A549 (cell line): ENCODE measurements around the gene RFPL2. TPM values are rescaled to one million over a fixed set of nuclear protein-coding genes. Genes with fewer than 3 reads are reported as not detected.

Experiments used
- ATAC-seq, 2 experiments: fragments of 200-7000 bp in 1 of 2; fragments of >200 bp in 1 of 2; cut with Nextera tagmentation in 1 of 2; cut with Tn5 transposase in 1 of 2; 3 replicates each; pipeline versions ENCODE4 v1.8.0 to v1.9.1; 2018 to 2020; ENCODE audit warnings: mild to moderate bottlenecking in 1 of 2, moderate library complexity in 1 of 2
- CTCF ChIA-PET: fragments of 300-600 bp; sonication (Branson Sonifier 250); formaldehyde crosslinking; extraction: SDS; loops from one replicate; lab custom pipeline; 2021; ENCODE audit warnings: antibody characterized with exemption, inconsistent platforms; lab: Yijun Ruan, JAX
- POLR2A ChIA-PET: fragments of 350-600 bp; formaldehyde crosslinking; extraction: SDS; loops from one replicate; lab custom pipeline; 2021; ENCODE audit warnings: antibody characterized with exemption, inconsistent platforms; lab: Yijun Ruan, JAX
- DNase-seq, 2 experiments: peaks; one replicate each; pipeline versions ENCODE4 v3.0.0 to v3.0.0-alpha.2; 2011 to 2016; ENCODE audit warnings: low read depth in 1 of 2, low spot score in 1 of 2
- FAIRE-seq: peaks from 2 replicates; lab custom pipeline; 2011; peaks lifted over from hg19 to GRCh38; lab: Jason Lieb, UNC
- H3K27ac ChIP-seq, 2 experiments: fragments of >200 bp; sonication (Bioruptor Twin); formaldehyde crosslinking; 3 replicates each; pipeline ENCODE4 v1.5.1; 2016 to 2017
- H3K4me1 ChIP-seq: fragments of >200 bp; sonication (Bioruptor Twin); formaldehyde crosslinking; 3 replicates; pipeline ENCODE4 v1.6.1; 2016
- H3K4me2 ChIP-seq: fragments of >200 bp; sonication (Bioruptor Twin); formaldehyde crosslinking; 3 replicates; pipeline ENCODE4 v1.6.1; 2016
- H3K4me3 ChIP-seq: fragments of >200 bp; sonication (Bioruptor Twin); formaldehyde crosslinking; 3 replicates; pipeline ENCODE4 v1.5.1; 2016
- H3K9me3 ChIP-seq: fragments of >200 bp; sonication (Bioruptor Twin); formaldehyde crosslinking; 3 replicates; pipeline ENCODE4 v1.6.1; 2016
- CBX2 ChIP-seq: fragments of 200-600 bp; sonication (generic); IDR thresholded peaks from 2 replicates; pipeline ENCODE4 v1.6.1; 2016; ENCODE audit warnings: low read depth, mild to moderate bottlenecking, borderline replicate concordance
- CBX8 ChIP-seq: fragments of 200-600 bp; sonication (generic); IDR thresholded peaks from 2 replicates; pipeline ENCODE4 v1.6.1; 2016
- CHD4 ChIP-seq: fragments of 200-600 bp; sonication (generic); IDR thresholded peaks from 2 replicates; pipeline ENCODE4 v1.6.1; 2016; ENCODE audit warnings: antibody characterized with exemption, mild to moderate bottlenecking, borderline replicate concordance
- EHF ChIP-seq: fragments of 250-450 bp; sonication (Bioruptor Pico); IDR thresholded peaks from 2 replicates; pipeline ENCODE4 v1.5.0; 2020; ENCODE audit warnings: mild to moderate bottlenecking
- EP300 ChIP-seq, 2 experiments: fragments of >200 bp; sonication (Bioruptor Twin); formaldehyde crosslinking; IDR thresholded peaks; 2 replicates in 1 of 2; 3 replicates in 1 of 2; pipeline ENCODE4 v1.6.1; 2016 to 2017
- ESRRA ChIP-seq: fragments of 150-350 bp; IDR thresholded peaks from 2 replicates; pipeline ENCODE4 v1.6.1; 2014; ENCODE audit warnings: mild to moderate bottlenecking, low read length, borderline replicate concordance
- HDAC2 ChIP-seq: fragments of 200-600 bp; sonication (generic); IDR thresholded peaks from 2 replicates; pipeline ENCODE4 v1.6.1; 2016
- HEYL ChIP-seq: fragments of 250-450 bp; sonication (Bioruptor Pico); IDR thresholded peaks from 2 replicates; pipeline ENCODE4 v1.8.0; 2021; ENCODE audit warnings: mild to moderate bottlenecking, moderate library complexity
- HOXB5 ChIP-seq: fragments of 250-450 bp; sonication (Bioruptor Pico); IDR thresholded peaks from 2 replicates; pipeline ENCODE4 v1.5.0; 2020; ENCODE audit warnings: mild to moderate bottlenecking, moderate library complexity
- JUN ChIP-seq, 2 experiments: fragments of >200 bp; sonication (Bioruptor Twin); formaldehyde crosslinking; IDR thresholded peaks; 2 replicates in 1 of 2; 3 replicates in 1 of 2; pipeline ENCODE4 v1.6.1; 2016 to 2017
- JUNB ChIP-seq: fragments of >200 bp; sonication (Bioruptor Twin); formaldehyde crosslinking; IDR thresholded peaks from 2 replicates; pipeline ENCODE4 v1.6.1; 2016
- KDM1A ChIP-seq: fragments of 200-600 bp; sonication (generic); IDR thresholded peaks from 2 replicates; pipeline ENCODE4 v1.6.1; 2016; ENCODE audit warnings: low read depth, mild to moderate bottlenecking
- MAZ ChIP-seq: fragments of 150-350 bp; IDR thresholded peaks from 2 replicates; pipeline ENCODE4 v1.6.1; 2014; ENCODE audit warnings: antibody characterized with exemption, low read depth, low read length, borderline replicate concordance
- NPAS2 ChIP-seq: fragments of 250-450 bp; sonication (Bioruptor Pico); IDR thresholded peaks from 2 replicates; pipeline ENCODE4 v1.8.0; 2022; ENCODE audit warnings: mild to moderate bottlenecking, moderate library complexity, borderline replicate concordance
- NR3C1 ChIP-seq: fragments of >200 bp; sonication (Bioruptor Twin); formaldehyde crosslinking; IDR thresholded peaks from 3 replicates; pipeline ENCODE4 v1.6.1; 2017
- PHF8 ChIP-seq: fragments of 200-600 bp; sonication (generic); IDR thresholded peaks from 2 replicates; pipeline ENCODE4 v1.6.1; 2016; ENCODE audit warnings: low read depth, mild to moderate bottlenecking, antibody characterized with exemption, moderate library complexity, borderline replicate concordance
- POLR2A ChIP-seq: IDR thresholded peaks from 2 replicates; pipeline ENCODE4 v1.6.1; 2012; ENCODE audit warnings: mild to moderate bottlenecking, low read length
- POLR2AphosphoS2 ChIP-seq: conservative IDR thresholded peaks from 2 replicates; pipeline ENCODE4 v1.6.1; 2012; ENCODE audit warnings: low read length, improper control_type of control experiment, inconsistent platforms
- RARB ChIP-seq: fragments of 250-450 bp; sonication (Bioruptor Pico); IDR thresholded peaks from 2 replicates; pipeline ENCODE4 v1.8.0; 2021; ENCODE audit warnings: mild to moderate bottlenecking, moderate library complexity
- ZFP36 ChIP-seq: fragments of 450-650 bp; IDR thresholded peaks from 2 replicates; pipeline ENCODE4 v1.6.1; 2014; ENCODE audit warnings: borderline replicate concordance; ENCODE audit not compliant: partially characterized antibody
- ZSCAN20 ChIP-seq: fragments of 250-450 bp; sonication (Bioruptor Pico); IDR thresholded peaks from 2 replicates; pipeline ENCODE4 v1.8.0; 2022; ENCODE audit warnings: mild to moderate bottlenecking, moderate library complexity
- WGBS: methylation state at CpG from one replicate; pipeline ENCODE4 v1.1.6; 2017; ENCODE audit errors: missing lambda C conversion rate; 5-methylcytosine and 5-hydroxymethylcytosine counted together
- polyA plus RNA-seq, 4 experiments: library from polyadenylated mRNA; depleted of rRNA in 3 of 4; stranded (reverse); fragments of >200 nt; fragmentation: RNase III in 1 of 4; extraction: RNeasy Plus Mini Kit Qiagen cat#74134 plus additional on column Dnase treatment in 1 of 4; gene quantifications; 2 replicates in 3 of 4; 3 replicates in 1 of 4; pipeline ENCODE4 v1.2.3, GENCODE V29; 2011 to 2017
- TF ChIP-seq, protein P1 (sequence below): fragments of >200 bp; sonication (Bioruptor Twin); formaldehyde crosslinking; IDR thresholded peaks from 2 replicates; pipeline ENCODE4 v1.6.1; 2016
- TF ChIP-seq, protein P2 (sequence below): fragments of >200 bp; sonication (Bioruptor Twin); formaldehyde crosslinking; IDR thresholded peaks from 3 replicates; pipeline ENCODE4 v1.5.1; 2016
- TF ChIP-seq, protein P3 (sequence below): fragments of >200 bp; sonication (Bioruptor Twin); formaldehyde crosslinking; IDR thresholded peaks from 3 replicates; pipeline ENCODE4 v1.6.1; 2016
- TF ChIP-seq, protein P4 (sequence below): IDR thresholded peaks from 2 replicates; pipeline ENCODE4 v1.6.1; 2012
- TF ChIP-seq, protein P5 (sequence below): fragments of 200-600 bp; sonication (generic); IDR thresholded peaks from 2 replicates; pipeline ENCODE4 v1.6.1; 2016; ENCODE audit warnings: antibody characterized with exemption, mild to moderate bottlenecking, moderate library complexity
- TF ChIP-seq, protein P6 (sequence below): fragments of 250-450 bp; sonication (Bioruptor Pico); IDR thresholded peaks from 2 replicates; pipeline ENCODE4 v1.5.0; 2020; ENCODE audit warnings: low read depth, mild to moderate bottlenecking, moderate library complexity

RFPL2 gene
- polyA plus RNA-seq, 2 of the 4 experiments (the other 2 are of a cell fraction) = 0.19 to 0.25 TPM

DNA sequence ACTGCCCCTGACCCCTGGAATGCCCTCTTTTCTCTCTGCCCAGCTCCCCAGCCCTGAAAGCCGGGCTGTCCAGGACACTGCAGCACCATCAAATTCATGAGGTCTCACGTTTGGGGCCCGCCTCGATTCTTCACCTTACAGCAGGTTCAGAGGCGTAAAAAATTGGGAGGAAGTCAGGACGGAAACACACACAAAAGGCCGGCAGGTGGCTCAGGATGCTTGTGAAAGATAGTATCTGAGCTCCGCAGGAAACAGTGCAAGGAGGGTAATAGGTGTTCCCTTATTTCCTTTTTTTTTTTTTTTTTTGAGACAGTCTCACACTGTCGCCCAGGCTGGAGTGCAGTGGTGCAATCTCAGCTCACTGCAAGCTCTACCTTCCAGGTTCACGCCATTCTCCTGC is 4.1 kb downstream of the RFPL2 start:
- WGBS = 77% methylated on average over 9 of the region's 10 CpGs
- no peak for FAIRE-seq

DNA sequence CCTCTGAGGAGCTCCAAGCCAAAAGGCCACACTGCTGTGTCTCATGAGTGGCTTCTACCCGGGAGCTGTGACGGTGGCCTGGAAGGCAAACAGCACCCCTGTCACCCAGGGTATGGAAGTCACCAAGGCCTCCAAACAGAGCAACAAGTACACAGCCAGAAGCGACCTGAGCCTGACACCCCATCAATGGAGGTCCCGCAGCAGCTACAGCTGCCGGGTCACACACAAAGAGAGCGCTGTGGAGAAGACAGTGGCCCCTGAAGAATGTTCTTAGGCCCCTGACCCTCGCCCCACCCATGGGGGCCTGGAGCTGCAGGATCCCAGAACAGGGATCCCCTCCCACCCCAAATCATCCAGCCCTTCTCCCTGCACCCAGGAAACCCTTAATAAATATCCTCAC is 4.9 kb downstream of the RFPL2 start:
- FAIRE-seq (no peak), ATAC-seq (no peak), DNase-seq (no peak)
- H3K9me3 ChIP-seq = no peaks in the 10 kb centered on the region
- WGBS = 60% methylated on average over 4 of the region's 7 CpGs
- TF ChIP-seq NR3C1 = no peak
- no peak for TF ChIP-seq CBX2
- TF ChIP-seq, protein P1, sequence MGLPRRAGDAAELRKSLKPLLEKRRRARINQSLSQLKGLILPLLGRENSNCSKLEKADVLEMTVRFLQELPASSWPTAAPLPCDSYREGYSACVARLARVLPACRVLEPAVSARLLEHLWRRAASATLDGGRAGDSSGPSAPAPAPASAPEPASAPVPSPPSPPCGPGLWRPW = no peak
- no peak for TF ChIP-seq EHF (CRISPR knock-in tag)
- no peak for TF ChIP-seq JUNB
- no peak for TF ChIP-seq MAZ
- TF ChIP-seq JUN (IDR thresholded peaks at IDR 0.05) = no peak
- no peak for TF ChIP-seq POLR2AphosphoS2
- TF ChIP-seq, protein P2, sequence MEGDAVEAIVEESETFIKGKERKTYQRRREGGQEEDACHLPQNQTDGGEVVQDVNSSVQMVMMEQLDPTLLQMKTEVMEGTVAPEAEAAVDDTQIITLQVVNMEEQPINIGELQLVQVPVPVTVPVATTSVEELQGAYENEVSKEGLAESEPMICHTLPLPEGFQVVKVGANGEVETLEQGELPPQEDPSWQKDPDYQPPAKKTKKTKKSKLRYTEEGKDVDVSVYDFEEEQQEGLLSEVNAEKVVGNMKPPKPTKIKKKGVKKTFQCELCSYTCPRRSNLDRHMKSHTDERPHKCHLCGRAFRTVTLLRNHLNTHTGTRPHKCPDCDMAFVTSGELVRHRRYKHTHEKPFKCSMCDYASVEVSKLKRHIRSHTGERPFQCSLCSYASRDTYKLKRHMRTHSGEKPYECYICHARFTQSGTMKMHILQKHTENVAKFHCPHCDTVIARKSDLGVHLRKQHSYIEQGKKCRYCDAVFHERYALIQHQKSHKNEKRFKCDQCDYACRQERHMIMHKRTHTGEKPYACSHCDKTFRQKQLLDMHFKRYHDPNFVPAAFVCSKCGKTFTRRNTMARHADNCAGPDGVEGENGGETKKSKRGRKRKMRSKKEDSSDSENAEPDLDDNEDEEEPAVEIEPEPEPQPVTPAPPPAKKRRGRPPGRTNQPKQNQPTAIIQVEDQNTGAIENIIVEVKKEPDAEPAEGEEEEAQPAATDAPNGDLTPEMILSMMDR = no peak
- TF ChIP-seq, protein P3, sequence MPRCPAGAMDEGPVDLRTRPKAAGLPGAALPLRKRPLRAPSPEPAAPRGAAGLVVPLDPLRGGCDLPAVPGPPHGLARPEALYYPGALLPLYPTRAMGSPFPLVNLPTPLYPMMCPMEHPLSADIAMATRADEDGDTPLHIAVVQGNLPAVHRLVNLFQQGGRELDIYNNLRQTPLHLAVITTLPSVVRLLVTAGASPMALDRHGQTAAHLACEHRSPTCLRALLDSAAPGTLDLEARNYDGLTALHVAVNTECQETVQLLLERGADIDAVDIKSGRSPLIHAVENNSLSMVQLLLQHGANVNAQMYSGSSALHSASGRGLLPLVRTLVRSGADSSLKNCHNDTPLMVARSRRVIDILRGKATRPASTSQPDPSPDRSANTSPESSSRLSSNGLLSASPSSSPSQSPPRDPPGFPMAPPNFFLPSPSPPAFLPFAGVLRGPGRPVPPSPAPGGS = no peak
- TF ChIP-seq KDM1A = no peak
- TF ChIP-seq CBX8 = no peak
- TF ChIP-seq CHD4 = no peak
- TF ChIP-seq EP300 (IDR thresholded peaks at IDR 0.05) = no peak
- no peak for TF ChIP-seq PHF8
- no peak overlapping the region for H3K4me2 ChIP-seq
- H3K4me1 ChIP-seq = no peaks in the 10 kb centered on the region
- no peak overlapping the region for H3K27ac ChIP-seq
- POLR2A ChIA-PET = no interaction called here
- CTCF ChIA-PET = no interaction called here
- no peak overlapping the region for H3K4me3 ChIP-seq

More for the DNA sequence above, 4.1 kb downstream of the RFPL2 start:
- no peak for DNase-seq
- no peak overlapping the region for H3K4me2 ChIP-seq
- H3K4me1 ChIP-seq = no peaks in the 10 kb centered on the region; the same call in 2 of the 3 replicates
- H3K4me3 ChIP-seq = no peak overlapping the region
- no peak for TF ChIP-seq CBX8
- no peak for TF ChIP-seq RARB (CRISPR knock-in tag)
- TF ChIP-seq NPAS2 (CRISPR knock-in tag) = no peak
- no peak overlapping the region for H3K27ac ChIP-seq
- H3K9me3 ChIP-seq = no peaks in the 10 kb centered on the region
- no peak for ATAC-seq
- ChIA-PET POLR2A (no interaction called here), CTCF (no interaction called here)

DNA sequence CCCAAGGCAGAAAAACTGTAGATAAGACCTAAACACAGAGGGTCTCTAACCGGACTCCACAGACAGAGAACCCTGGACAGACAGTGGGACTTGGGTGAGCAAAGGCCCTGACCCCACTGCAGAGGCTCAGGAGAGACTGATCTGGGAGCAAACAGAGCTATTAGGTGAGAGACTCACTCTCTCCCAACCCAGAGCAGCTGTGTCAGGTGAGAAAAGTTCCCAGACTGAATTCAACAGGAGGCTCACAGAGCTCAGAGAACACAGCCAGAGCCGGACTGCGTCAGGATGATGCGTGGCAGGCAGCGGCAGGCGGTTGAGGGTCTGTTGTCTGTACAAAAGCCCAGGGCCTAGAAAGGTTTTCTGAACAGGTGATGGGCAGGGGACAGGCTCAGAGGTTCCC is 5.5 kb downstream of the RFPL2 start:
- H3K9me3 ChIP-seq = no peaks in the 10 kb centered on the region
- H3K4me3 ChIP-seq = no peak overlapping the region
- FAIRE-seq (no peak), ATAC-seq (no peak), DNase-seq (no peak)
- TF ChIP-seq ZFP36 = no peak
- no peak for TF ChIP-seq NPAS2 (CRISPR knock-in tag)
- no peak for TF ChIP-seq HOXB5
- TF ChIP-seq HDAC2 = no peak
- TF ChIP-seq ZSCAN20 (CRISPR knock-in tag) = no peak
- TF ChIP-seq, protein P4, sequence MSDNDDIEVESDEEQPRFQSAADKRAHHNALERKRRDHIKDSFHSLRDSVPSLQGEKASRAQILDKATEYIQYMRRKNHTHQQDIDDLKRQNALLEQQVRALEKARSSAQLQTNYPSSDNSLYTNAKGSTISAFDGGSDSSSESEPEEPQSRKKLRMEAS = no peak
- TF ChIP-seq ESRRA = no peak
- no peak for TF ChIP-seq HEYL (CRISPR knock-in tag)
- TF ChIP-seq PHF8 = no peak
- TF ChIP-seq, protein P5, sequence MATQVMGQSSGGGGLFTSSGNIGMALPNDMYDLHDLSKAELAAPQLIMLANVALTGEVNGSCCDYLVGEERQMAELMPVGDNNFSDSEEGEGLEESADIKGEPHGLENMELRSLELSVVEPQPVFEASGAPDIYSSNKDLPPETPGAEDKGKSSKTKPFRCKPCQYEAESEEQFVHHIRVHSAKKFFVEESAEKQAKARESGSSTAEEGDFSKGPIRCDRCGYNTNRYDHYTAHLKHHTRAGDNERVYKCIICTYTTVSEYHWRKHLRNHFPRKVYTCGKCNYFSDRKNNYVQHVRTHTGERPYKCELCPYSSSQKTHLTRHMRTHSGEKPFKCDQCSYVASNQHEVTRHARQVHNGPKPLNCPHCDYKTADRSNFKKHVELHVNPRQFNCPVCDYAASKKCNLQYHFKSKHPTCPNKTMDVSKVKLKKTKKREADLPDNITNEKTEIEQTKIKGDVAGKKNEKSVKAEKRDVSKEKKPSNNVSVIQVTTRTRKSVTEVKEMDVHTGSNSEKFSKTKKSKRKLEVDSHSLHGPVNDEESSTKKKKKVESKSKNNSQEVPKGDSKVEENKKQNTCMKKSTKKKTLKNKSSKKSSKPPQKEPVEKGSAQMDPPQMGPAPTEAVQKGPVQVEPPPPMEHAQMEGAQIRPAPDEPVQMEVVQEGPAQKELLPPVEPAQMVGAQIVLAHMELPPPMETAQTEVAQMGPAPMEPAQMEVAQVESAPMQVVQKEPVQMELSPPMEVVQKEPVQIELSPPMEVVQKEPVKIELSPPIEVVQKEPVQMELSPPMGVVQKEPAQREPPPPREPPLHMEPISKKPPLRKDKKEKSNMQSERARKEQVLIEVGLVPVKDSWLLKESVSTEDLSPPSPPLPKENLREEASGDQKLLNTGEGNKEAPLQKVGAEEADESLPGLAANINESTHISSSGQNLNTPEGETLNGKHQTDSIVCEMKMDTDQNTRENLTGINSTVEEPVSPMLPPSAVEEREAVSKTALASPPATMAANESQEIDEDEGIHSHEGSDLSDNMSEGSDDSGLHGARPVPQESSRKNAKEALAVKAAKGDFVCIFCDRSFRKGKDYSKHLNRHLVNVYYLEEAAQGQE = no peak
- TF ChIP-seq, protein P6, sequence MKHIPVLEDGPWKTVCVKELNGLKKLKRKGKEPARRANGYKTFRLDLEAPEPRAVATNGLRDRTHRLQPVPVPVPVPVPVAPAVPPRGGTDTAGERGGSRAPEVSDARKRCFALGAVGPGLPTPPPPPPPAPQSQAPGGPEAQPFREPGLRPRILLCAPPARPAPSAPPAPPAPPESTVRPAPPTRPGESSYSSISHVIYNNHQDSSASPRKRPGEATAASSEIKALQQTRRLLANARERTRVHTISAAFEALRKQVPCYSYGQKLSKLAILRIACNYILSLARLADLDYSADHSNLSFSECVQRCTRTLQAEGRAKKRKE = no peak
- no peak for TF ChIP-seq POLR2A
- no peak for TF ChIP-seq RARB (CRISPR knock-in tag)
- no peak overlapping the region for H3K4me2 ChIP-seq
- H3K4me1 ChIP-seq = no peaks in the 10 kb centered on the region
- POLR2A ChIA-PET = no interaction called here
- CTCF ChIA-PET = interaction anchor here (0.8 kb wide), 1 partner anchor 8 kb away, joined by 3 read pairs; no protein-coding TSS in a partner anchor
- WGBS = 84% methylated on average over 6 of the region's 6 CpGs
- H3K27ac ChIP-seq = no peak overlapping the region
